ENCODE results near the gene CRYGN. TPM values are rescaled to one million over a fixed set of nuclear protein-coding genes. Genes with fewer than 3 reads are reported as not detected.

CRYGN gene
- polyA plus RNA-seq, 3 donors, result not detected

DNA sequence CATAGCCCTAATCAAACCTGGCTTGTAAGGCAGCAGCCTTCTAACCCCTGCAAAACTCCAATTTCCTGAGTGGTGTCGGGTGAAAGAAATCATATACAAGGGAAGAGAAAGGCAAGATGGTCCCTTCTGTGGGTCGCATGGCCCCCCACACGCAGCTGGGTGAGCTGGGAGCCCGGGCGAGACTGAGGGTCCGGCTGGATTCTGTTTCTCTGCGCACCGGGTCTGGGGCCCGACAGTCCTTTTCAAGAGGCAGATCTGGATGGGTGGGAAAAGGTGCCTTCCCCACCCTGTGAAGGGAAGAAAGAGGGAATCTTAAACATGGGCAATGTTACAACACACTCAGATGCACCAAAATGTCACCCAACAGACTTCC lies 48.6 kb downstream of the CRYGN start:
- DNase-seq, result no peak
- Histone ChIP-seq H4K20me1 (ENCODE audit: insufficient read depth, low read length) (no peaks in the 10 kb centered on the region), H3K27me3 (ENCODE audit: control insufficient read depth in 2 of 2, insufficient read depth in 2 of 2, low read length in 2 of 2) (no peaks in the 10 kb centered on the region), H3K4me3 (replicated peaks in 1 of 3; ENCODE audit: low read depth in 2 of 3, low read length in 3 of 3) (no peak overlapping the region), H3K79me2 (ENCODE audit: insufficient read depth, low read length) (no peaks in the 10 kb centered on the region), H3K9ac (ENCODE audit: insufficient read depth, low read length, poor library complexity, severe bottlenecking) (no peak overlapping the region), H3K36me3 (replicated peaks in 1 of 2; ENCODE audit: control insufficient read depth in 1 of 2, insufficient read depth in 2 of 2, low read length in 2 of 2) (no peaks in the 10 kb centered on the region), H3K4me2 (replicated peaks; ENCODE audit: extremely low read depth, low read length, poor library complexity, severe bottlenecking) (no peak overlapping the region), H3K4me1 (ENCODE audit: control insufficient read depth in 1 of 2, insufficient read depth in 2 of 2, low read length in 2 of 2) (peaks cover 12 to 13% of the 10 kb centered on the region in 2 donors), H2AFZ (ENCODE audit: insufficient read depth, low read depth, low read length, poor library complexity, severe bottlenecking) (no peak overlapping the region), H3K9me3 (replicated peaks in 1 of 2; ENCODE audit: control insufficient read depth in 1 of 2, insufficient read depth in 1 of 2, low read length in 2 of 2) (no peaks in the 10 kb centered on the region), H3K27ac (ENCODE audit: low read depth in 1 of 2, low read length in 2 of 2) (no peak overlapping the region)
- Mint-ChIP-seq H3K4me3 (no peak overlapping the region), H3K36me3 (no peaks in the 10 kb centered on the region), H3K27me3 (ENCODE audit: low read depth in 3 of 3) (peaks cover 25 to 29% (median 29%) of the 10 kb centered on the region in 3 donors), H3K27ac (no peak overlapping the region), H3K4me1 (peaks cover 21% of the 10 kb centered on the region), H3K9me3 (peaks cover 0 to 5% (median 0%) of the 10 kb centered on the region in 7 donors)
- WGBS (ENCODE audit: insufficient coverage), result 98% methylated on average over 5 of the region's 9 CpGs
- intact Hi-C loops (cut with micrococcal nuclease), result no loop called here
- TF ChIP-seq, protein P1, sequence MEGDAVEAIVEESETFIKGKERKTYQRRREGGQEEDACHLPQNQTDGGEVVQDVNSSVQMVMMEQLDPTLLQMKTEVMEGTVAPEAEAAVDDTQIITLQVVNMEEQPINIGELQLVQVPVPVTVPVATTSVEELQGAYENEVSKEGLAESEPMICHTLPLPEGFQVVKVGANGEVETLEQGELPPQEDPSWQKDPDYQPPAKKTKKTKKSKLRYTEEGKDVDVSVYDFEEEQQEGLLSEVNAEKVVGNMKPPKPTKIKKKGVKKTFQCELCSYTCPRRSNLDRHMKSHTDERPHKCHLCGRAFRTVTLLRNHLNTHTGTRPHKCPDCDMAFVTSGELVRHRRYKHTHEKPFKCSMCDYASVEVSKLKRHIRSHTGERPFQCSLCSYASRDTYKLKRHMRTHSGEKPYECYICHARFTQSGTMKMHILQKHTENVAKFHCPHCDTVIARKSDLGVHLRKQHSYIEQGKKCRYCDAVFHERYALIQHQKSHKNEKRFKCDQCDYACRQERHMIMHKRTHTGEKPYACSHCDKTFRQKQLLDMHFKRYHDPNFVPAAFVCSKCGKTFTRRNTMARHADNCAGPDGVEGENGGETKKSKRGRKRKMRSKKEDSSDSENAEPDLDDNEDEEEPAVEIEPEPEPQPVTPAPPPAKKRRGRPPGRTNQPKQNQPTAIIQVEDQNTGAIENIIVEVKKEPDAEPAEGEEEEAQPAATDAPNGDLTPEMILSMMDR (IDR thresholded peaks at IDR 0.05), result no peak

DNA sequence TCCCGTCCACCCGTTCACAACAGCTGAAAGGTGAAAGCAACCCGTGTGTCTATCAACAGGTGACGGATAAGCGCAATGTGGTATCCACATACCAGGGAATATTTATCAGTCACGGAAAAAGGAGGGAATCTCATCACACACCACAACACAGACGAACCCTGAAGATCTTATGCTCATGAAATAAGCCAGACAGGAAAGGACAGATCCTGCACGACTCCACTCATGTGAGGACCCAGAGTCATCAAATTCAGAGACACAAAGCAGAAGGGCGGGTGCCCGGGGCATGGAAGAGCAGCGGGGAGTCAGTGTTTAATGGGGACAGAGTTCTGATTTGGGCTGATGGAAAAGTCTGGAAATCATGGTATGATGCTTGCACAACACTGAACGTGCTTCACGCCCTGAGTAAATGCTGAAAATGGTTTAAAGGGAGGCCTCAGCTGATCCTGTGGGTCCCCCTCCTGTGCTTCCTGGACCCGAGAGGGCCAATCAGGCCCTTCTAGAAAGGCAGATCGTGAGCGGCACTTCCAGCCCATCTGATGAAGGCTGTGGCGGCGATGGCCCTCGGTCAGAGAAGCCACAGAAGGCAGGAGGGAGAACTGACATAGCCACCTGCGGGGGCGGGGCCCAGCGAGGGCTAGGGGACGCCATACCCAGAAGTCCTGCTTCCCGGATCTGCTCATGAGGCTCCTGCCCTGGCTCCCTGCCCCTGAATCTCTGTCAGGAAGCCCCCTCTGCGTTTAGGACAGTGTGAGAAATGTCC lies 49.2 kb downstream of the CRYGN start:
- H3K27ac Mint-ChIP-seq, result peak overlapping the region in 2 of 7 donors; percentile 13 to 22
- no peaks in the 10 kb centered on the region for H3K27me3 ChIP-seq (ENCODE audit: control insufficient read depth in 2 of 2, insufficient read depth in 2 of 2, low read length in 2 of 2)
- H3K9me3 ChIP-seq (replicated peaks in 1 of 2; ENCODE audit: control insufficient read depth in 1 of 2, insufficient read depth in 1 of 2, low read length in 2 of 2), result no peaks in the 10 kb centered on the region
- H3K4me3 Mint-ChIP-seq, result peak overlapping the region in 1 of 2 donors; percentile 64
- intact Hi-C loops (cut with micrococcal nuclease), result no loop called here
- H3K4me1 ChIP-seq (ENCODE audit: control insufficient read depth in 1 of 2, insufficient read depth in 2 of 2, low read length in 2 of 2), result peaks cover 12 to 13% of the 10 kb centered on the region in 2 donors
- H3K9me3 Mint-ChIP-seq, result peaks cover 0 to 4% (median 0%) of the 10 kb centered on the region in 7 donors
- 61% methylated on average over 19 of the region's 25 CpGs for WGBS (ENCODE audit: insufficient coverage)
- peaks cover 24 to 33% (median 29%) of the 10 kb centered on the region in 3 donors for H3K27me3 Mint-ChIP-seq (ENCODE audit: low read depth in 3 of 3)
- H3K36me3 Mint-ChIP-seq, result no peaks in the 10 kb centered on the region
- H4K20me1 ChIP-seq (ENCODE audit: insufficient read depth, low read length), result no peaks in the 10 kb centered on the region
- no peak overlapping the region for H2AFZ ChIP-seq (ENCODE audit: insufficient read depth, low read depth, low read length, poor library complexity, severe bottlenecking)
- peaks cover 21% of the 10 kb centered on the region for H3K4me1 Mint-ChIP-seq
- no peak overlapping the region for H3K27ac ChIP-seq (ENCODE audit: low read depth in 1 of 2, low read length in 2 of 2)
- TF ChIP-seq, protein P1 (IDR thresholded peaks at IDR 0.05), result no peak
- H3K4me2 ChIP-seq (replicated peaks; ENCODE audit: extremely low read depth, low read length, poor library complexity, severe bottlenecking), result peak overlapping the region; percentile 2
- no peak for DNase-seq
- H3K4me3 ChIP-seq (replicated peaks in 1 of 3; ENCODE audit: low read depth in 2 of 3, low read length in 3 of 3), result no peak overlapping the region
- no peaks in the 10 kb centered on the region for H3K79me2 ChIP-seq (ENCODE audit: insufficient read depth, low read length)
- no peaks in the 10 kb centered on the region for H3K36me3 ChIP-seq (replicated peaks in 1 of 2; ENCODE audit: control insufficient read depth in 1 of 2, insufficient read depth in 2 of 2, low read length in 2 of 2)
- no peak overlapping the region for H3K9ac ChIP-seq (ENCODE audit: insufficient read depth, low read length, poor library complexity, severe bottlenecking)
